Measurements from ENCODE around the gene SUB1.
"Not testable (repeated sequence)": the region's sequence is repeated elsewhere in the genome, so short reads cannot be mapped to it uniquely, and the experiment has no call there.

Gene SUB1

GRCh38 chr5:32572778-32573480 is 12.4 kb upstream of the SUB1 start:
- no peaks in the 10 kb centered on the region for H3K27me3 ChIP-seq (ENCODE audit: insufficient read depth, low read depth)
- peak overlapping the region; percentile 77 for H3K27ac ChIP-seq
- H2AFZ ChIP-seq (ENCODE audit: low read depth), result 0 out of 2 replicates have a peak overlapping the region, but pooled peaks have one; percentile 1
- peak overlapping the region; percentile 70 for H3K4me2 ChIP-seq
- peaks cover 98% of the 10 kb centered on the region for H3K4me1 ChIP-seq (ENCODE audit: low read depth, poor library complexity, severe bottlenecking)
- H3K36me3 ChIP-seq (ENCODE audit: insufficient read depth), result no peaks in the 10 kb centered on the region
- H3K79me2 ChIP-seq (ENCODE audit: insufficient read depth, low read depth), result peaks cover 18% of the 10 kb centered on the region; the same call in 1 of the 2 replicates
- H3K9ac ChIP-seq, result peak overlapping the region; percentile 17
- H3K4me3 ChIP-seq (IDR thresholded peaks at IDR 0.05; ENCODE audit: insufficient read depth, low read depth, low read length), result no peak overlapping the region
- H4K20me1 ChIP-seq (ENCODE audit: insufficient read depth), result no peaks in the 10 kb centered on the region
- TF ChIP-seq CTCF (conservative IDR thresholded peaks at IDR 0.05; ENCODE audit: low read depth, low read length), result no peak

GRCh38 chr5:32573481-32573854 is 11.9 kb upstream of the SUB1 start:
- Histone ChIP-seq H3K9ac (peak overlapping the region; percentile 17; the same call in 1 of the 2 replicates), H3K79me2 (ENCODE audit: insufficient read depth, low read depth) (peaks cover 23% of the 10 kb centered on the region), H3K4me2 (peak overlapping the region; percentile 70), H3K4me1 (ENCODE audit: low read depth, poor library complexity, severe bottlenecking) (peaks cover 100% of the 10 kb centered on the region), H3K27ac (peak overlapping the region; percentile 77), H2AFZ (ENCODE audit: low read depth) (0 out of 2 replicates have a peak overlapping the region, but pooled peaks have one; percentile 1)
- not testable (repeated sequence) for H4K20me1 ChIP-seq (ENCODE audit: insufficient read depth); H3K36me3 ChIP-seq (ENCODE audit: insufficient read depth); H3K27me3 ChIP-seq (ENCODE audit: insufficient read depth, low read depth); H3K4me3 ChIP-seq (IDR thresholded peaks at IDR 0.05; ENCODE audit: insufficient read depth, low read depth, low read length)

GRCh38 chr5:32574540-32575175 is 10.7 kb upstream of the SUB1 start:
- H3K4me2 ChIP-seq, result peak overlapping the region; percentile 70
- H2AFZ ChIP-seq (ENCODE audit: low read depth), result no peak overlapping the region
- no peaks in the 10 kb centered on the region for H3K27me3 ChIP-seq (ENCODE audit: insufficient read depth, low read depth)
- H3K27ac ChIP-seq, result peak overlapping the region; percentile 77
- TF ChIP-seq CTCF (conservative IDR thresholded peaks at IDR 0.05; ENCODE audit: low read depth, low read length), result no peak
- peaks cover 100% of the 10 kb centered on the region for H3K4me1 ChIP-seq (ENCODE audit: low read depth, poor library complexity, severe bottlenecking)
- H3K9ac ChIP-seq, result no peak overlapping the region
- H3K36me3 ChIP-seq (ENCODE audit: insufficient read depth), result no peaks in the 10 kb centered on the region
- H3K4me3 ChIP-seq (IDR thresholded peaks at IDR 0.05; ENCODE audit: insufficient read depth, low read depth, low read length), result no peak overlapping the region
- peaks cover 30% of the 10 kb centered on the region for H3K79me2 ChIP-seq (ENCODE audit: insufficient read depth, low read depth)
- no peaks in the 10 kb centered on the region for H4K20me1 ChIP-seq (ENCODE audit: insufficient read depth)

GRCh38 chr5:32578363-32578762 is 7.0 kb upstream of the SUB1 start:
- no peak overlapping the region for H2AFZ ChIP-seq (ENCODE audit: low read depth)
- H3K4me3 ChIP-seq (IDR thresholded peaks at IDR 0.05; ENCODE audit: insufficient read depth, low read depth, low read length), result no peak overlapping the region
- H3K4me2 ChIP-seq, result peak overlapping the region; percentile 37
- no peak overlapping the region for H3K9ac ChIP-seq
- H3K27ac ChIP-seq, result peak overlapping the region; percentile 25; the same call in 1 of the 2 replicates
- H3K36me3 ChIP-seq (ENCODE audit: insufficient read depth), result no peaks in the 10 kb centered on the region
- H3K79me2 ChIP-seq (ENCODE audit: insufficient read depth, low read depth), result peaks cover 22% of the 10 kb centered on the region
- no peaks in the 10 kb centered on the region for H4K20me1 ChIP-seq (ENCODE audit: insufficient read depth)
- TF ChIP-seq CTCF (conservative IDR thresholded peaks at IDR 0.05; ENCODE audit: low read depth, low read length), result no peak
- peaks cover 100% of the 10 kb centered on the region for H3K4me1 ChIP-seq (ENCODE audit: low read depth, poor library complexity, severe bottlenecking)
- no peaks in the 10 kb centered on the region for H3K27me3 ChIP-seq (ENCODE audit: insufficient read depth, low read depth)

DNA sequence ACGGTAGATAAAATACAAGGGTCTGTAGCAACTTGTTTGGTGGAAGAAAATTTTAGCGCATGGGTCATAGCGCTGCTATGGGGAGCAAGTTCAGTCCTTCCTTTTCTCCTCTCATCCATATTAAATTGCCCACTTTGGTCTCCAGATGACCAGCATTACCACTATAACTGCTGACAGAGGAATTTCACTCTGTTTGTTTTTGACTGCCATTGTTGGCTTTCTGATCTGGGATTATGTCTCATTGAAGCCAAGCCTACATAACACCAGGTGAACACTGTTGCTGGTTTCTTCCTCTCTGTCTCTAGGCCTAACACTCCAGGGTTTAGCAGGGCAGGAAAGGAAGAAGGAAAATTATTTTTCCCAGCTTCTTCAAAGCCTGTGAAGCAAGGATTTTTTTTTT is 6.6 kb upstream of the SUB1 start:
- peak overlapping the region; percentile 37; the same call in 1 of the 2 replicates for H3K4me2 ChIP-seq
- H2AFZ ChIP-seq (ENCODE audit: low read depth), result no peak overlapping the region
- no peaks in the 10 kb centered on the region for H4K20me1 ChIP-seq (ENCODE audit: insufficient read depth)
- H3K27ac ChIP-seq, result peak overlapping the region; percentile 22; the same call in 1 of the 2 replicates
- peaks cover 97% of the 10 kb centered on the region for H3K4me1 ChIP-seq (ENCODE audit: low read depth, poor library complexity, severe bottlenecking)
- no peaks in the 10 kb centered on the region for H3K36me3 ChIP-seq (ENCODE audit: insufficient read depth)
- H3K9ac ChIP-seq, result no peak overlapping the region
- H3K4me3 ChIP-seq (IDR thresholded peaks at IDR 0.05; ENCODE audit: insufficient read depth, low read depth, low read length), result no peak overlapping the region
- no peaks in the 10 kb centered on the region for H3K27me3 ChIP-seq (ENCODE audit: insufficient read depth, low read depth)
- H3K79me2 ChIP-seq (ENCODE audit: insufficient read depth, low read depth), result peaks cover 22% of the 10 kb centered on the region
- TF ChIP-seq CTCF (conservative IDR thresholded peaks at IDR 0.05; ENCODE audit: low read depth, low read length), result no peak
